H1 (cell line): ENCODE results near the gene EMC10. TPM values are rescaled to one million over a fixed set of nuclear protein-coding genes. Genes with fewer than 3 reads are reported as not detected.

Experiments
- CTCF ChIA-PET: fragments of 300-600 bp; sonication (Branson Sonifier 250); formaldehyde crosslinking; loops from one replicate; lab custom pipeline; 2021; ENCODE audit not compliant: partially characterized antibody; lab: Charles Lee
- POLR2A ChIA-PET: fragments of 300-600 bp; sonication (Branson Sonifier 250); formaldehyde crosslinking; loops from one replicate; lab custom pipeline; 2021; ENCODE audit warnings: inconsistent platforms; ENCODE audit not compliant: partially characterized antibody; lab: Charles Lee
- DNase-seq, 2 experiments: peaks; one replicate each; pipeline versions ENCODE4 v3.0.0 to v3.0.0-alpha.2; 2010 to 2022; ENCODE audit warnings: low spot score in 2 of 2, low read depth in 1 of 2, mixed read lengths in 1 of 2
- FAIRE-seq: peaks from 2 replicates; lab custom pipeline; 2011; peaks lifted over from hg19 to GRCh38; lab: Jason Lieb, UNC
- H2AFZ ChIP-seq: 2 replicates; pipeline ENCODE4 v1.8.1; 2012; ENCODE audit warnings: low read length, inconsistent platforms
- H2AK5ac ChIP-seq: 2 replicates; pipeline ENCODE4 v1.6.1; 2013; ENCODE audit warnings: low read depth, low read length
- H2BK120ac ChIP-seq: replicated peaks from 2 replicates; pipeline ENCODE3; 2013; ENCODE audit warnings: low read depth, low read length, inconsistent platforms
- H2BK12ac ChIP-seq: 2 replicates; pipeline ENCODE4 v1.6.1; 2013; ENCODE audit warnings: low read depth, low read length
- H2BK15ac ChIP-seq: 2 replicates; pipeline ENCODE4 v1.6.1; 2013; ENCODE audit warnings: low read length
- H2BK20ac ChIP-seq: 2 replicates; pipeline ENCODE4 v1.6.1; 2013; ENCODE audit warnings: low read length
- H2BK5ac ChIP-seq: 2 replicates; pipeline ENCODE4 v1.6.1; 2013; ENCODE audit warnings: low read depth, low read length
- H3K14ac ChIP-seq: 2 replicates; pipeline ENCODE4 v1.6.1; 2013; ENCODE audit warnings: inconsistent platforms; ENCODE audit not compliant: insufficient read length
- H3K18ac ChIP-seq: 2 replicates; pipeline ENCODE4 v1.6.1; 2013; ENCODE audit warnings: low read length; ENCODE audit errors: extremely low read depth
- H3K23ac ChIP-seq: 2 replicates; pipeline ENCODE4 v1.6.1; 2013; ENCODE audit warnings: inconsistent platforms; ENCODE audit not compliant: insufficient read length
- H3K23me2 ChIP-seq: 2 replicates; pipeline ENCODE4 v1.6.1; 2013; ENCODE audit warnings: low read depth, low read length
- H3K27ac ChIP-seq: 2 replicates; pipeline ENCODE4 v1.6.1; 2011; ENCODE audit warnings: low read depth, low read length, inconsistent platforms
- H3K27me3 ChIP-seq, 4 experiments: replicated peaks in 1 of 4; 1 replicate in 1 of 4; 2 replicates in 3 of 4; pipeline versions ENCODE4 v1.6.1 to v1.8.1; 2011 to 2013; ENCODE audit warnings: low read length in 3 of 4, mild to moderate bottlenecking in 3 of 4, inconsistent platforms in 2 of 4, mixed read lengths in 2 of 4, moderate library complexity in 1 of 4; ENCODE audit not compliant: control insufficient read depth in 3 of 4, insufficient read depth in 3 of 4; ENCODE audit errors: extremely low read depth in 1 of 4
- H3K36me3 ChIP-seq, 4 experiments: 2 replicates each; pipeline versions ENCODE4 v1.6.1 to v1.8.1; 2011 to 2013; ENCODE audit warnings: mild to moderate bottlenecking in 4 of 4, low read length in 3 of 4, moderate library complexity in 2 of 4, control low read depth in 1 of 4, inconsistent platforms in 1 of 4; ENCODE audit not compliant: insufficient read depth in 4 of 4, control insufficient read depth in 2 of 4
- H3K4ac ChIP-seq: replicated peaks from 2 replicates; pipeline ENCODE3; 2013; ENCODE audit warnings: low read length, low read depth, mixed read lengths, inconsistent platforms; ENCODE audit not compliant: insufficient read length
- H3K4me1 ChIP-seq, 4 experiments: replicated peaks in 1 of 4; 1 replicate in 1 of 4; 2 replicates in 3 of 4; pipeline versions ENCODE4 v1.6.1 to v1.8.1; 2011 to 2013; ENCODE audit warnings: low read length in 3 of 4, inconsistent platforms in 2 of 4, mixed read lengths in 1 of 4; ENCODE audit not compliant: insufficient read depth in 4 of 4, control insufficient read depth in 3 of 4
- H3K4me2 ChIP-seq, 2 experiments: 2 replicates each; pipeline versions ENCODE4 v1.6.1 to v1.8.1; 2011 to 2013; ENCODE audit warnings: low read depth in 2 of 2, low read length in 2 of 2, control low read depth in 1 of 2, inconsistent platforms in 1 of 2, mild to moderate bottlenecking in 1 of 2; ENCODE audit not compliant: insufficient read depth in 1 of 2
- H3K4me3 ChIP-seq, 4 experiments: fragments of 200-600, 300-600 bp in 1 of 4; sonication (generic), shearing (Covaris generic), sonication (Bioruptor Twin) in 1 of 4; 2 replicates each; pipeline versions ENCODE4 v1.5.1 to v1.8.1; 2011 to 2016; ENCODE audit warnings: low read length in 4 of 4, low read depth in 3 of 4, control low read depth in 2 of 4, inconsistent platforms in 2 of 4, mild to moderate bottlenecking in 2 of 4, mixed read lengths in 1 of 4, moderate library complexity in 1 of 4; ENCODE audit not compliant: insufficient read depth in 2 of 4; ENCODE audit errors: extremely low read depth in 1 of 4
- H3K56ac ChIP-seq: replicated peaks from 2 replicates; pipeline ENCODE3; 2013; ENCODE audit warnings: low read depth, mild to moderate bottlenecking, mixed read lengths, low read length, inconsistent platforms; ENCODE audit not compliant: insufficient read length
- H3K79me1 ChIP-seq: 2 replicates; pipeline ENCODE4 v1.6.1; 2013; ENCODE audit warnings: low read depth, low read length, control low read depth
- H3K79me2 ChIP-seq, 2 experiments: 2 replicates each; pipeline versions ENCODE4 v1.6.1 to v1.8.1; 2012 to 2013; ENCODE audit warnings: low read length in 2 of 2, mild to moderate bottlenecking in 2 of 2, inconsistent platforms in 1 of 2; ENCODE audit not compliant: insufficient read depth in 2 of 2, control insufficient read depth in 1 of 2
- H3K9ac ChIP-seq, 4 experiments: replicated peaks in 1 of 4; 1 replicate in 1 of 4; 2 replicates in 3 of 4; pipeline versions ENCODE4 v1.6.1 to v1.8.1; 2011 to 2013; ENCODE audit warnings: low read depth in 3 of 4, low read length in 3 of 4, control low read depth in 2 of 4, mild to moderate bottlenecking in 2 of 4, moderate library complexity in 2 of 4, inconsistent platforms in 1 of 4; ENCODE audit errors: extremely low read depth in 1 of 4
- H3K9me3 ChIP-seq, 2 experiments: 2 replicates each; pipeline versions ENCODE4 v1.6.1 to v1.8.1; 2012 to 2013; ENCODE audit warnings: mild to moderate bottlenecking in 2 of 2, moderate library complexity in 2 of 2, control low read depth in 1 of 2, inconsistent platforms in 1 of 2, low read depth in 1 of 2, low read length in 1 of 2, mixed read lengths in 1 of 2; ENCODE audit not compliant: insufficient read depth in 2 of 2
- H4K20me1 ChIP-seq, 2 experiments: replicated peaks in 1 of 2; 2 replicates each; pipeline versions ENCODE3 to v1.8.1; 2011 to 2013; ENCODE audit warnings: inconsistent platforms in 2 of 2, low read length in 2 of 2, mild to moderate bottlenecking in 1 of 2; ENCODE audit not compliant: insufficient read depth in 2 of 2, control insufficient read depth in 1 of 2
- H4K5ac ChIP-seq: 2 replicates; pipeline ENCODE4 v1.6.1; 2013; ENCODE audit warnings: low read length, low read depth, mixed read lengths, inconsistent platforms; ENCODE audit not compliant: insufficient read length
- H4K8ac ChIP-seq: 2 replicates; pipeline ENCODE4 v1.8.0; 2013; ENCODE audit warnings: mild to moderate bottlenecking, moderate library complexity, low read length, inconsistent platforms; ENCODE audit not compliant: insufficient read depth; ENCODE audit errors: extremely low read depth
- H4K91ac ChIP-seq: replicated peaks from 2 replicates; pipeline ENCODE3; 2013; ENCODE audit warnings: low read length, mixed read lengths, inconsistent platforms; ENCODE audit not compliant: insufficient read length
- KDM1A ChIP-seq: fragments of 200-600, 300-600 bp; sonication (generic); IDR thresholded peaks from 2 replicates; pipeline ENCODE4 v1.7.1; 2016; ENCODE audit warnings: mild to moderate bottlenecking, low read length, borderline replicate concordance
- TAF7 ChIP-seq: optimal IDR thresholded peaks from 2 replicates; pipeline ENCODE3; 2011; ENCODE audit warnings: low read depth, mild to moderate bottlenecking, inconsistent platforms, low read length, moderate library complexity, borderline replicate concordance
- WGBS, 2 experiments: shearing (Covaris generic) in 1 of 2; methylation state at CpG; one replicate each; pipeline versions ENCODE4 v1.1.6 to v1.1.7; 2013 to 2015; ENCODE audit warnings: low lambda C conversion rate in 2 of 2, mixed read lengths in 2 of 2, inconsistent platforms in 1 of 2, low coverage in 1 of 2, missing lambda C conversion rate in 1 of 2; ENCODE audit not compliant: insufficient replicate concordance in 2 of 2, insufficient coverage in 1 of 2, insufficient read length in 1 of 2; ENCODE audit errors: extremely low coverage in 1 of 2, missing lambda C conversion rate in 1 of 2; 5-methylcytosine and 5-hydroxymethylcytosine counted together
- polyA plus RNA-seq, 7 experiments: library from polyadenylated mRNA; depleted of rRNA in 3 of 7; stranded (reverse) in 5 of 7; unstranded in 2 of 7; fragments of >200 nt in 5 of 7; fragments of 200-250 nt in 2 of 7; gene quantifications; 1 replicate in 5 of 7; 2 replicates in 1 of 7; 4 replicates in 1 of 7; pipeline versions ENCODE4 v1.2.1 to v1.2.3, GENCODE V29; 2011 to 2013; ENCODE audit warnings: missing spikeins in 2 of 7, mixed read lengths in 2 of 7
- total RNA-seq: library from RNA; stranded (reverse); fragmentation: NEBNext Ultra II Directional; extraction: Animal tissue kit (Norgen Biotek cat#: 25700); gene quantifications from 2 replicates; pipeline ENCODE4 v1.2.1, GENCODE V29; 2021

Gene EMC10
- total and polyA plus RNA-seq, 2 of the 8 experiments (the other 6 are each of a cell fraction or from before 2014, with no cell fraction given), result 77.6 to 103 TPM

- H2BK12ac ChIP-seq, result no peak overlapping the region
- no peaks in the 10 kb centered on the region for H3K4me1 ChIP-seq
- peaks cover 10% of the 10 kb centered on the region for H3K79me1 ChIP-seq
- no peak overlapping the region for H2BK20ac ChIP-seq
- ChIA-PET POLR2A (interaction anchor here (1.1 kb wide), 1 partner anchor 19 kb away, joined by 3 read pairs; no protein-coding TSS in a partner anchor), CTCF (no interaction called here)
- H4K5ac ChIP-seq, result no peak overlapping the region
- no peak overlapping the region for H3K9ac ChIP-seq
- no peak overlapping the region for H2BK15ac ChIP-seq
- H2BK120ac ChIP-seq, result no peak overlapping the region
- FAIRE-seq (no peak), DNase-seq (no peak)
- H3K14ac ChIP-seq, result no peak overlapping the region
- no peak overlapping the region; the same call in 1 of the 2 replicates for H4K8ac ChIP-seq
- no peak overlapping the region for H2BK5ac ChIP-seq
- H3K23ac ChIP-seq, result no peak overlapping the region
- H3K9me3 ChIP-seq, result peaks cover 20 to 27% of the 10 kb centered on the region in 2 experiments
- H3K4me2 ChIP-seq, result no peak overlapping the region
- H3K4me3 ChIP-seq, result no peak overlapping the region
- H3K27me3 ChIP-seq, result peaks cover 0 to 5% (median 3%) of the 10 kb centered on the region in 4 experiments; a peak in 4 of 7 replicates
- H4K20me1 ChIP-seq, result peaks cover 7 to 8% of the 10 kb centered on the region in 2 experiments
- H4K91ac ChIP-seq, result no peak overlapping the region
- H3K79me2 ChIP-seq, result peaks cover 4 to 16% of the 10 kb centered on the region in 2 experiments; a peak in 3 of 4 replicates
- no peak overlapping the region for H3K27ac ChIP-seq
- H3K56ac ChIP-seq, result no peak overlapping the region
- TF ChIP-seq KDM1A, result no peak
- TF ChIP-seq TAF7, result no peak
- no peak overlapping the region for H2AFZ ChIP-seq
- WGBS, 2 experiments, result 94% methylated on average over 18 of the region's 27 CpGs; no CpG with 5 or more reads in 1 of the 2 experiments
- peaks cover 2 to 53% (median 12%) of the 10 kb centered on the region in 4 experiments; a peak in 6 of 8 replicates for H3K36me3 ChIP-seq
- H2AK5ac ChIP-seq, result no peak overlapping the region
- H3K4ac ChIP-seq, result no peak overlapping the region
- H3K23me2 ChIP-seq, result peaks cover 1% of the 10 kb centered on the region; the same call in 1 of the 2 replicates
- H3K18ac ChIP-seq, result no peak overlapping the region
Measured at GRCh38 chr19:50481351-50482149, 5.2 kb downstream of the EMC10 start.
